SK-N-SH treated with all-trans-retinoic acid at 6 μM for 48 hours (cell line): ENCODE measurements around the gene CNNM1.

ENCODE experiments used
- ATAC-seq: fragments of 200-7000 bp; cut with Tn5 transposase; 3 replicates; pipeline ENCODE4 v1.9.1; 2020; ENCODE audit warnings: mild to moderate bottlenecking, moderate library complexity
- ARNTL ChIP-seq: fragments of 450-650 bp; formaldehyde crosslinking; IDR thresholded peaks from 2 replicates; pipeline ENCODE4 v1.5.0; 2020; ENCODE audit warnings: low read depth, mild to moderate bottlenecking, moderate library complexity, borderline replicate concordance
- BACH2 ChIP-seq: fragments of 250-450 bp; sonication (Bioruptor Pico); IDR thresholded peaks from 2 replicates; pipeline ENCODE4 v1.9.0; 2021; ENCODE audit warnings: mild to moderate bottlenecking, borderline replicate concordance
- CREB5 ChIP-seq: fragments of 250-450 bp; sonication (Bioruptor Pico); IDR thresholded peaks from 2 replicates; pipeline ENCODE4 v1.5.1; 2020; ENCODE audit warnings: low read depth, mild to moderate bottlenecking, moderate library complexity
- CSDC2 ChIP-seq: fragments of 250-450 bp; sonication (Bioruptor Pico); IDR thresholded peaks from 2 replicates; pipeline ENCODE4 v1.5.0; 2020; ENCODE audit warnings: mild to moderate bottlenecking, moderate library complexity
- CSRNP3 ChIP-seq: fragments of 250-450 bp; sonication (Bioruptor Pico); IDR thresholded peaks from 2 replicates; pipeline ENCODE4 v1.5.1; 2021; ENCODE audit warnings: mild to moderate bottlenecking, moderate library complexity
- ESRRG ChIP-seq: fragments of 250-450 bp; sonication (Bioruptor Pico); IDR thresholded peaks from 2 replicates; pipeline ENCODE4 v1.6.1; 2021; ENCODE audit warnings: mild to moderate bottlenecking
- GLIS3 ChIP-seq: fragments of 250-450 bp; sonication (Bioruptor Pico); IDR thresholded peaks from 2 replicates; pipeline ENCODE4 v1.5.0; 2020; ENCODE audit warnings: mild to moderate bottlenecking, moderate library complexity
- ISL1 ChIP-seq: fragments of 250-450 bp; sonication (Bioruptor Pico); IDR thresholded peaks from 2 replicates; pipeline ENCODE4 v2.1.2; 2022; ENCODE audit warnings: mild to moderate bottlenecking, moderate library complexity
- OSR1 ChIP-seq: fragments of 250-450 bp; sonication (Bioruptor Pico); IDR thresholded peaks from 2 replicates; pipeline ENCODE4 v1.8.0; 2022; ENCODE audit warnings: moderate library complexity, mild to moderate bottlenecking, inconsistent platforms
- PATZ1 ChIP-seq: fragments of 250-450 bp; sonication (Bioruptor Pico); IDR thresholded peaks from 2 replicates; pipeline ENCODE4 v1.8.0; 2020; ENCODE audit warnings: mild to moderate bottlenecking, moderate library complexity, borderline replicate concordance
- POU6F1 ChIP-seq: fragments of 250-450 bp; sonication (Bioruptor Pico); IDR thresholded peaks from 2 replicates; pipeline ENCODE4 v1.8.0; 2021; ENCODE audit warnings: low read depth, mild to moderate bottlenecking, moderate library complexity, borderline replicate concordance
- PPARA ChIP-seq: fragments of 250-450 bp; sonication (Bioruptor Pico); IDR thresholded peaks from 2 replicates; pipeline ENCODE4 v1.5.0; 2020; ENCODE audit warnings: mild to moderate bottlenecking, borderline replicate concordance
- RARB ChIP-seq: fragments of 250-450 bp; sonication (Bioruptor Pico); IDR thresholded peaks from 2 replicates; pipeline ENCODE4 v1.8.0; 2021; ENCODE audit warnings: mild to moderate bottlenecking, moderate library complexity
- SNAI2 ChIP-seq: fragments of 250-450 bp; sonication (Bioruptor Pico); IDR thresholded peaks from 2 replicates; pipeline ENCODE4 v1.5.0; 2020; ENCODE audit warnings: mild to moderate bottlenecking, moderate library complexity
- TCF4 ChIP-seq: fragments of 250-450 bp; sonication (Bioruptor Pico); IDR thresholded peaks from 2 replicates; pipeline ENCODE4 v1.8.0; 2021; ENCODE audit warnings: mild to moderate bottlenecking, moderate library complexity, borderline replicate concordance
- TOX ChIP-seq: fragments of 250-450 bp; sonication (Bioruptor Pico); IDR thresholded peaks from 2 replicates; pipeline ENCODE4 v1.8.0; 2021; ENCODE audit warnings: mild to moderate bottlenecking, moderate library complexity, borderline replicate concordance
- TSHZ2 ChIP-seq: fragments of 250-450 bp; sonication (Bioruptor Pico); IDR thresholded peaks from 2 replicates; pipeline ENCODE4 v1.5.0; 2020; ENCODE audit warnings: mild to moderate bottlenecking, moderate library complexity
- ZFP3 ChIP-seq: fragments of 250-450 bp; sonication (Bioruptor Pico); IDR thresholded peaks from 2 replicates; pipeline ENCODE4 v1.5.0; 2020; ENCODE audit warnings: mild to moderate bottlenecking, moderate library complexity
- ZFP30 ChIP-seq: fragments of 450-650 bp; formaldehyde crosslinking; IDR thresholded peaks from 2 replicates; pipeline ENCODE4 v1.5.0; 2022; ENCODE audit warnings: mild to moderate bottlenecking, moderate library complexity
- ZNF565 ChIP-seq: fragments of 450-650 bp; formaldehyde crosslinking; conservative IDR thresholded peaks from 2 replicates; pipeline ENCODE4 v1.5.0; 2020; ENCODE audit warnings: low read depth, mild to moderate bottlenecking, moderate library complexity
- ZNF70 ChIP-seq: fragments of 450-650 bp; formaldehyde crosslinking; IDR thresholded peaks from 2 replicates; pipeline ENCODE4 v1.5.0; 2020; ENCODE audit warnings: mild to moderate bottlenecking, moderate library complexity
- ZNF8 ChIP-seq: fragments of 450-650 bp; formaldehyde crosslinking; IDR thresholded peaks from 2 replicates; pipeline ENCODE4 v1.5.0; 2020; ENCODE audit warnings: mild to moderate bottlenecking, moderate library complexity

CNNM1 gene

GRCh38 chr10:99432047-99432446 is 102.9 kb downstream of the CNNM1 start:
- TF ChIP-seq ZFP30 (no peak), CREB5 (no peak), PPARA (CRISPR knock-in tag) (no peak), PATZ1 (CRISPR knock-in tag) (no peak), SNAI2 (no peak), TCF4 (no peak), ARNTL (CRISPR knock-in tag) (no peak), ESRRG (CRISPR knock-in tag) (no peak), GLIS3 (CRISPR knock-in tag) (no peak), CSRNP3 (CRISPR knock-in tag) (no peak), ZNF8 (CRISPR knock-in tag) (no peak), TSHZ2 (CRISPR knock-in tag) (no peak), RARB (CRISPR knock-in tag) (no peak), ISL1 (no peak), ZNF565 (CRISPR knock-in tag) (no peak), OSR1 (CRISPR knock-in tag) (no peak), ZNF70 (CRISPR knock-in tag) (no peak)
- TF ChIP-seq, all 23 proteins: peak for 0
- no peak for ATAC-seq

- TF ChIP-seq ZFP3 (CRISPR knock-in tag), result no peak
- TF ChIP-seq CSRNP3 (CRISPR knock-in tag), result no peak
- TF ChIP-seq ARNTL (CRISPR knock-in tag), result no peak
- TF ChIP-seq ZNF70 (CRISPR knock-in tag), result no peak
- no peak for TF ChIP-seq CSDC2
- TF ChIP-seq ZNF565 (CRISPR knock-in tag), result no peak
- no peak for TF ChIP-seq ZFP30
- TF ChIP-seq TCF4, result no peak
- no peak for TF ChIP-seq ESRRG (CRISPR knock-in tag)
- no peak for TF ChIP-seq CREB5
- TF ChIP-seq TOX (CRISPR knock-in tag), result no peak
- TF ChIP-seq BACH2 (CRISPR knock-in tag), result no peak
- no peak for TF ChIP-seq PPARA (CRISPR knock-in tag)
- TF ChIP-seq POU6F1 (CRISPR knock-in tag), result no peak
- no peak for TF ChIP-seq PATZ1 (CRISPR knock-in tag)
- no peak for TF ChIP-seq SNAI2
- TF ChIP-seq RARB (CRISPR knock-in tag), result no peak
- no peak for TF ChIP-seq ISL1
- TF ChIP-seq, all 23 proteins: peak for 0
- no peak for ATAC-seq
These were observed 103.7 kb downstream of the CNNM1 start for GRCh38 chr10:99432881-99433280.
